Activated T-helper 17 cell treated with anti-CD3 and anti-CD28 coated beads, Interleukin-2, amount 50 U/mL, for 72 hours (primary cell): Measurements from ENCODE around the gene TMEM150A. TPM values are rescaled to one million over a fixed set of nuclear protein-coding genes. Genes with fewer than 3 reads are reported as not detected.
"Not testable (repeated sequence)": the region's sequence is repeated elsewhere in the genome, so short reads cannot be mapped to it uniquely, and the experiment has no call there.

Experiments
- ATAC-seq: fragments of 150-1000 bp; cut with Tn5 transposase; replicated peaks from 2 replicates; pipeline ENCODE4 v1.10.0; 2021; ENCODE audit warnings: mild to moderate bottlenecking, moderate library complexity
- H3K27ac Mint-ChIP-seq: one replicate; pipeline ENCODE4 v1.8.0; 2022; ENCODE audit warnings: mixed read lengths
- H3K27me3 Mint-ChIP-seq: one replicate; pipeline ENCODE4 v1.8.0; 2022; ENCODE audit warnings: mixed read lengths
- H3K36me3 Mint-ChIP-seq: one replicate; pipeline ENCODE4 v1.8.0; 2022; ENCODE audit warnings: low read depth, mild to moderate bottlenecking, mixed read lengths
- H3K4me1 Mint-ChIP-seq: one replicate; pipeline ENCODE4 v1.8.0; 2022; ENCODE audit warnings: mixed read lengths
- H3K4me3 Mint-ChIP-seq: one replicate; pipeline ENCODE4 v1.8.0; 2022; ENCODE audit warnings: mild to moderate bottlenecking, mixed read lengths
- H3K9me3 Mint-ChIP-seq: one replicate; pipeline ENCODE4 v1.8.0; 2022; ENCODE audit warnings: mixed read lengths
- total RNA-seq, 2 donors: library from RNA; stranded (reverse); gene quantifications; one replicate each; pipeline ENCODE4 v1.2.3, GENCODE V29; 2022

Gene TMEM150A
- total RNA-seq, 2 donors from 2014 or later = 3.3 to 3.7 TPM

DNA sequence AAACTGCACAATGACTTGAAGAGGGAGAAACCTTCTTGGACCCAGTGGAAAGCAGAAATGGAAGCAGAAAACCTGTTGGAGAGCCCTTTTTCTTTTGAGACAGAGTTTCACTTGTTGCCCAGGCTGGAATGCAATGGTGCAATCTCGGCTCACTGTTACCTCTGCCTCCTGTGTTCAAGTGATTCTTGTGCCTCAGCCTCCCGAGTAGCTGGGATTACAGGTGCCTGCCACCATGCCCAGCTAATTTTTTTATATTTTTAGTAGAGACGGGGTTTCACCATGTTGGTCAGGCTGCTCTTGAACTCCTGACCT, 1.6 kb upstream of the TMEM150A start:
- not testable (repeated sequence) for ATAC-seq, H3K9me3 Mint-ChIP-seq, H3K27me3 Mint-ChIP-seq, H3K27ac Mint-ChIP-seq
- peaks cover 18% of the 10 kb centered on the region for H3K4me1 Mint-ChIP-seq
- peak overlapping the region; percentile 80 for H3K4me3 Mint-ChIP-seq
- peaks cover 30% of the 10 kb centered on the region for H3K36me3 Mint-ChIP-seq

DNA sequence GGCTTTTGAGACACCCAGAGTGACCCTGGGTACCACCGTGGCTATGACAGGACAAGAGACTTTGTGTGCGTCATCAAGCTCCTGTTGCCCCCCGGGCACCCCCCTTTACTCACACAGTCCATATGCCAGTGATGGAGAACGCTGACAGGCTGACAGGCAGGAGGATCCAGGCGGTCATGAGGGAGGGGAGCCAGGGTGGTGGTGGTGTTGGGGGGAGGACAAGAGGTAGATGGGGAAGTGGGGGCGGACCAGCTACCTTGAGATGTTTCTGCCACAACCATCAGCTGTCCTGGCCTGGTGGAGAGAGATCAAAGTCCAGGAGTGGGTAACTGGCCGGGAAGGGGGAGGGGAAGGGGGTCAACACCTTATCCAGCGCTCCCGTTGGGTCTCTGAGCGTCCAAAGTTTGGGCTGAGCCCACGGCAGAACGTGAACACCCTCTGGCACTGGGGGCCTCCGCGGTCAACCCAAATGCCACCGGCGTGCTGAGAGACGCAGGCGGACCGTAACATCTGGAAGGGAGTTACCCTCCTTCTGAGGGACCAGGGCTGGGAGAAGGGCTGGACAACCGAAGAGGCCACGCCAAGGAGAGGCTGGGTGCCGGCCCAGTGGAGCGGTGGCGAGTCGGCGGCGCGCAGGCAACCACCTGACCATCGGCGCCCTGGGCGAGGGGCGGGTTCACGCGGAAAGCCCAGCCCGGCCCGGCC, 575 bp downstream of the TMEM150A start:
- peak; percentile 25 for ATAC-seq
- Mint-ChIP-seq H3K27me3 (no peaks in the 10 kb centered on the region), H3K9me3 (no peaks in the 10 kb centered on the region), H3K4me1 (peaks cover 18% of the 10 kb centered on the region), H3K36me3 (peaks cover 33% of the 10 kb centered on the region), H3K27ac (peak overlapping the region; percentile 64), H3K4me3 (peak overlapping the region; percentile 78)

DNA sequence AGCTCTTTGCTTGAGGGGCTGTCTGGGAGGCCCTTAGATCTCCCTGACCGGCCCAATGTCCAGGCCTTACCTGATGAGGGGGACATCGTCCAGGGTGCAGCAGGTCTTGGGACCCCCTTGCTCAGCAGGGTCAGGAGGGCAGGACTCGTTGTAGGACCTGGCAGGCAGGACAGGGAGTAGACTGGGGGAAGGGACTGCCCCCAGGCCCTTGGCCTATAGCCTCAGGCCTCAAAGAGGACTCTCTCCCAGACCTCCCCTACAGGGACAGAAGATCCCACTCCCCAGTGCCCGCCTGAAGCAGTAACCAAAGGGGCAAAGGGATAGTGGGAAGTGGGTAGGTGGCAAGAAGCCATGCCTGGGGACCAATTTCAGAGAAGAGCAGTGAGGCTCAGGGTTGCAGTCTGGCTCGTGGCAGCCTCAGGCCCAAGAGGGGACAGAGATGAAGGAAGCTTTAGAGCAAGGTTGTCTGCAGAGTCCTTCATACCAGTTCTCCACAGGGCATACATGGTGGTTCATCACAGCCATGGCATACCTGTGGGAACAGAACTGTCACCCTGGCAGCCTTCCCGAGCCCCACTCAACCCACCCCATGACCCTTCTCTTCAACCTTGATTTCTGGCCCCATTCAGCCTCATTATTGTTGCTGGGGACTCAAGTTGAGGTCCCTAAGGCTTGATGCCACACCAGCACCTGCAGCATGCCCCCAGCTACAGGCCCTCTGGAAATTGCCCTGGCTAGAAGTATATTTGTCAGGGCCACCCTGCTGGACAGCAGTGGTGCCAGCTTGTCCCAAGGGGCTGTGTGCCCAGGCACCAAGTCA, 1.3 kb downstream of the TMEM150A start:
- peak overlapping the region; percentile 64 for H3K27ac Mint-ChIP-seq
- peaks cover 18% of the 10 kb centered on the region for H3K4me1 Mint-ChIP-seq

DNA sequence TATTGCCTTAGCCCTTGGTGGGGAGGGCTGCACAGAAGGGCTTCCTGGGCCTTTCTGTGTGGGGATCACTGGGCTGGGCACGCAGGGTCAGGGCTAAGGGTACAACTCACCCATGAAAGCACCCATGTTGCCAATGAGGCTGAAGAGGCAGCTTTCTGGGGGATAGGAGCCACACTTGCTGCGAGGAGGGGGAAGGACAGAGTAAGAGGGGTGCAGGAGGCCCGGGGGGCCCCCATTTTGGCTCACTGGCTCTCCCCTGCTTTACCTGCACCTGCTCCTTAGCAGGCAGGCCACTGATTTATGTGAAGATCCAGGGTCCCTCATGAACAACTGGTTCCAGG, 2.3 kb downstream of the TMEM150A start:
- no peaks in the 10 kb centered on the region for H3K9me3 Mint-ChIP-seq
- no peak for ATAC-seq
- H3K4me3 Mint-ChIP-seq = no peak overlapping the region
- peaks cover 20% of the 10 kb centered on the region for H3K4me1 Mint-ChIP-seq
- peaks cover 38% of the 10 kb centered on the region for H3K36me3 Mint-ChIP-seq
- peak overlapping the region; percentile 64 for H3K27ac Mint-ChIP-seq
- H3K27me3 Mint-ChIP-seq = no peaks in the 10 kb centered on the region

More for the DNA sequence above, 1.3 kb downstream of the TMEM150A start:
- ATAC-seq = no peak
- no peaks in the 10 kb centered on the region for H3K9me3 Mint-ChIP-seq
- H3K36me3 Mint-ChIP-seq = peaks cover 34% of the 10 kb centered on the region
- no peaks in the 10 kb centered on the region for H3K27me3 Mint-ChIP-seq
- H3K4me3 Mint-ChIP-seq = peak overlapping the region; percentile 78

DNA sequence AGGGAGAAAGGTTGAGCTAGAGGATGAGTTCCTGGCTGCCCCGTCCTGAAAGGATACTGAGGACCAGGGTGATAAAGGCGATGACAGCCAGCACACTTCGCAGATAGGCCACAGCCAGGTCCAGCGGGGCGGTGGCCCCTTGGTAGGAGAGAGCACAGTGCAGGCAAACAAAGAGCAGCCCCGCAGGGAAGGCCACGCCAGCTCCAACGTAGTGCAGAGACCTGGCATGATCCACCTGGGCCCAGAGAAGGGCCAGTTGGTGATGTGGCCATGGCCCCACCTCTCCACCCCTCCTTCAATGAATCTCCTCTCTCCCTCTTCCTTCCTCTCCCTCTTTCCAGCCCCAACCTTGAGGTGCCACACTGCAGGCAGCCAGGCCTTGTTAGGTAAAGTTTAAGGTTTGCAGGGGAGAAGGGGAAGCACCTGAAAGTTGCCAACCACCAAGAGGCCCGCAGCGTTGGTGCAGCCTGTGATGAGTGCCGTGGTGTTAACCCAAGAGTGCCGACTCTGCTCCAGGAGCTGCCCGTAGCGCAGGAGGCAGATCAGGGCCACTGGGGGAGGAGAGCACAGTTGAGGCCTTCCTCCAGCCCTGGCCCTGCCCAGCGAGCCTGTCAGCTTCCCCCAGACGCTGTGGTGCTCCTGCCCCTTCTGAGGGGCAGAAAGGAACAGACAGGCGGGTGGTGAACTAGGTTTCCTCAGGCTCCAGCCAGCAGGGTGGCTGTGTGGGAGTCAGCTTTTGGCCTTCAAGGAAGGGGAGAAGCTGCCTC, 2.8 kb downstream of the TMEM150A start:
- H3K4me3 Mint-ChIP-seq = no peak overlapping the region
- ATAC-seq = no peak
- H3K9me3 Mint-ChIP-seq = no peaks in the 10 kb centered on the region
- peaks cover 20% of the 10 kb centered on the region for H3K4me1 Mint-ChIP-seq
- no peaks in the 10 kb centered on the region for H3K27me3 Mint-ChIP-seq
- H3K27ac Mint-ChIP-seq = peak overlapping the region; percentile 38
- peaks cover 43% of the 10 kb centered on the region for H3K36me3 Mint-ChIP-seq

DNA sequence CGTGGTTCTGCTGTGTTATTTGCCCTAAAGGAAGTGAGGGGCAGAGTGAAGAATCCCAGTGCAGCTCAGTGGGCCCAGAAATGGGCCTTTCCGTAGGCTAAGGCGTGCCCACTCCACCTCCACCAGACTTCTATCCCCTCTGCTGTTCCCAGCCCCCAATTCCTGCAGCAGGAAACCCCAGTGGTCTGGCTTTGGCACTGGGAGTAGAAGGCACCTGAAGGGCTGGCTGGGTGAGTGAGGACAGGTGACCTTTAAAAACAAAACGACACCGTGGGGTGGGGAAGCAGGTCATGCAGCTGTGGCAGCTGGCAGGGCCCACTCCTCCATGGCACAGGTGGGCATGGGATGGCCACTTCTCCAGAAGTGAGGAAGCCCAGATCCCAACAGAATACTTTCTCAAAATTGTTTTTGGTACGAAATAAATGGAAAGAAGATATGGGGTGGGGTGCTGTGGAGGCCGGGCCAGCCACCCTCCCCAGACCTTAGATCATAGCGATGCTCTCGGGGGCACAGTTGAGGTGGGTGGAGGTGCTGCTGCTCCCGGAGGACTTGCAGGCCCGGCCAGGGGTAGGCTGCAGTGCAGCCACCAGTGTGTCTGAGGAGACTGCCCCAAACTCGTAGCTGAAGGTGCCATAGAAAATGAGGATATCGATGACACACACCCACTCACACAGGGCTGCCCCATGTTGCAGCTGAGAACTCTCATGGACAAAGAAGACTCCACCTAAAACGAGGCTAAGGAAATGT, 3.7 kb downstream of the TMEM150A start:
- no peaks in the 10 kb centered on the region for H3K27me3 Mint-ChIP-seq
- H3K9me3 Mint-ChIP-seq = no peaks in the 10 kb centered on the region
- H3K36me3 Mint-ChIP-seq = peaks cover 45% of the 10 kb centered on the region
- peaks cover 22% of the 10 kb centered on the region for H3K4me1 Mint-ChIP-seq
- no peak for ATAC-seq
- no peak overlapping the region for H3K4me3 Mint-ChIP-seq
- H3K27ac Mint-ChIP-seq = no peak overlapping the region

DNA sequence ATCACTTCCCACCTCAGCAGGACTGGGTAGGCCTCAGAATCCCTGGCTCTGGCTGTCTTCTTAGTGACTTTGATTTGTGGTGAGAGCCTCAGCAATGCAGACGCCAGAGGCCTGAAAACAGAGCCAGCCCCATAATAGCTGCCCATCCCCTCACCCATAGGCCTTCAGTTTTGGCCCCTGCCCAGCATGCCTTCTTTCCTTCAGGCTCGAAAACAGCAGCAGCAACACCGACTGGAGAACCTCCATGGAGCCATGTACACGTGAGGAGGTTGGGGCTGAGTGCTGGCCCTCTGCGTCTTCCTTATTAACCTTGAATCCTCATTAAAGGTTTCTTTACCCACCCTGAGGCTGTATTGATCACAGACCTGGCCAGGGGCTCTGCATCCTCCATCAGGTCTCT, 5.3 kb downstream of the TMEM150A start:
- H3K27ac Mint-ChIP-seq = no peak overlapping the region
- ATAC-seq = no peak
- no peaks in the 10 kb centered on the region for H3K9me3 Mint-ChIP-seq
- peaks cover 15% of the 10 kb centered on the region for H3K4me1 Mint-ChIP-seq
- peak overlapping the region; percentile 100 for H3K4me3 Mint-ChIP-seq
- H3K36me3 Mint-ChIP-seq = peaks cover 45% of the 10 kb centered on the region
- no peaks in the 10 kb centered on the region for H3K27me3 Mint-ChIP-seq

DNA sequence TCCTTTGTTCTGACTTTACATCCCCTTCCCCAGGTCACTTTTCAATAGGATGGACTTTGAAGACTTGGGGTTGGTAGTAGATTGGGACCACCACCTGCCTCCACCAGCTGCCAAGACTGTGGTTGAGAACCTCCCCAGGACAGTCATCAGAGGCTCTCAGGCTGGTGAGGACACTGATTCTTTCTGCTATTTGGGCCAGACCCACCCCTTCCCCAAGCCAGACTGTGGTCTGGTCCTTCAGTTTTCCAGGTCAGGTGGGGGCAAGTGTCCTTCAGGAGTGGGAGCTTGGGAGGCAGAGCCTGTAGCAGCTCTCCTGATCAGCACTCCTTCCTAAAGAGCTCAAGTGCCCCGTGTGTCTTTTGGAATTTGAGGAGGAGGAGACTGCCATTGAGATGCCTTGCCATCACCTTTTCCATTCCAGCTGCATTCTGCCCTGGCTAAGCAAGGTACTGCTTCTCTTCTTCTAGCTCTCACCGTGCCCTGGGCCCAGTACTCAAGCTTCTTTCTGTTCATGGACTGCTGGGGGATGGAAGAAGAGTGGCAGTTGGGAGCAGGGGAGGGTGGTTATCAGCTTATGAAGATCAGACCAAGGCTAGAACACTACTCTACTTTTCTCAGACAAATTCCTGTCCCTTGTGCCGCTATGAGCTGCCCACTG, 5.9 kb downstream of the TMEM150A start:
- no peak for ATAC-seq
- H3K27ac Mint-ChIP-seq = peak overlapping the region; percentile 100
- peak overlapping the region; percentile 100 for H3K4me3 Mint-ChIP-seq
- peaks cover 15% of the 10 kb centered on the region for H3K4me1 Mint-ChIP-seq
- no peaks in the 10 kb centered on the region for H3K27me3 Mint-ChIP-seq
- H3K9me3 Mint-ChIP-seq = no peaks in the 10 kb centered on the region
- peaks cover 45% of the 10 kb centered on the region for H3K36me3 Mint-ChIP-seq

DNA sequence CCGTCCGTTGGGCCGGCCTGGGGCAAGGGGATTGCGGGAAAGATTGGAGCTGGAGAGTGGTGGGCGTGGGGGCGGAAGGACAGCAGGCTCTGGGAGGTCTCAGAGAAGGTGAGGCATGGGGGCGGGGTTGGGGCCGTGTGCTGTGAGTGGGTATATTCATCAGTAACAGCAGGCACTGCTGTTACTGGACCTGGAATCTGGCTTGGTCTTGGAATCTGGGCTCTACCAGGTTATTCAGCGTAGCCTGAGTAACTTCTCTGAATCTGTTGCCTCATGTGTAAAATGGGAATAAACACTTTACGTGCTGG, 6.5 kb downstream of the TMEM150A start:
- H3K27ac Mint-ChIP-seq = peak overlapping the region; percentile 100
- no peaks in the 10 kb centered on the region for H3K9me3 Mint-ChIP-seq
- H3K27me3 Mint-ChIP-seq = no peaks in the 10 kb centered on the region
- H3K4me1 Mint-ChIP-seq = peaks cover 15% of the 10 kb centered on the region
- ATAC-seq = no peak
- H3K36me3 Mint-ChIP-seq = peaks cover 45% of the 10 kb centered on the region
- peak overlapping the region; percentile 100 for H3K4me3 Mint-ChIP-seq

DNA sequence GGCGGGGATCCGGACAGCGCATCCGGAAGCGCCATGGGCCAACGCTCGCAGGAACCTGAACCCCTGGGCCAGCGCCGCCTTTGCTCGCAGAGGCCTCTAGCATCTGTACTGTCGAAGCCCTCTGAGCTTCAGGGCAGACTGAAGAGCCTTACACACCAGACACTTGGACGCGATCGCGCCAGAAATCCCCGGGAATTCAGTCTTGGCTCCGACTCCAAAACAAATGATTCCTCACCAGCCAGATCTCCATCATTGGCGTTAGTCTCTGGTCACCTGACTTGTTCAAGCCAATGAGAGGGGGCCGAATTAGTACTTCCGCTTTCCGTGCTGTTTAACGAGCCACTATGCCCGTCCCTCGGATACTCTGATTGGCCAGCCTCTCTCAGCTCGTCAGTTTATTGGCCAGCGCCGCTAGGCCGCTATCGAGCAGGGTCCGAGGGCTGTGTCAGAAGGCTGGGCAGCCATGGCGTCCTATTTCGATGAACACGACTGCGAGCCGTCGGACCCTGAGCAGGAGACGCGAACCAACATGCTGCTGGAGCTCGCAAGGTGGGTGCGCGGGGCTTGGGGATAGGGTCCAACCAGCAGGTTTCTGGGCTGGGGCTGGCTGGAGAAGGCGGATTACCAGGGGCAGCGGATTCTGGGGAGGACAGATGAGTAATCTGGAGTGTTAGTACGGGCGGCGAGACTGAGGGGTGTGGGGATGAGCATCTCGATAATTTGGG, 7.0 kb downstream of the TMEM150A start, which contains the start of gene RNF181:
Gene RNF181 (plus strand): TSS at position 445 of the 725 bp plus-strand sequence. CDS start 19 bp downstream, at position 464.
- H3K4me3 Mint-ChIP-seq = peak within 1 kb of the TSS; percentile 100
- H3K36me3 Mint-ChIP-seq = peaks cover 45% of the 10 kb centered on the region
- H3K27ac Mint-ChIP-seq = peak within 1 kb of the TSS; percentile 100
- ATAC-seq = peak; percentile 99
- H3K9me3 Mint-ChIP-seq = no peaks in the 10 kb centered on the region
- peaks cover 15% of the 10 kb centered on the region for H3K4me1 Mint-ChIP-seq
- H3K27me3 Mint-ChIP-seq = no peaks in the 10 kb centered on the region

DNA sequence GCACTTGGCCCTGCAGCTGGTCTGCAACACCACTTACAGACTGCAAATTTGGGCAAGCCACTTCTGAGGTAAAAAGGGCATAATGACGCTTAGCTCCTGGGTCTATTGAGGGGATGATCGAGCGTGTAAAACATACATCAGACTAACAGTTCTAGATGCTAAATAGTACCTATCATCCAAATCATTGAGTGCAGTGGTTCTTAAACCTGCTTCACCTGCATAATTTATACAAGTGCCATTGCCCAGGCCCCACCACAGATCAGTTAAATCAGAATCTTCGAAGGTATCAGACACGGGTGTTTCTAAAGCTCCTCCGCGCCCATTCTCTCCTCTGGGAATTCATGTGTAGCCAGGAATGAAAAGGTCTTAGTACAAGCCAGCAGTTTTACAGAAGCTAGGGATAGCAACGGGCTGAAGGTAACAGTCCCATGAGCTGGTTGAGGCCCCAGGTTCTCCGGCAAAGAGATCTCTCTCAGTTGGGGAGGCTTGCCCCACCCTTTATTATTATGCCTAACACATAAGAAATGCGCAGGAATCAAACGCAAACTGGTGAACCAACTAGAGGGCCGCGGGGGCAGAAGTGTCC, 7.7 kb downstream of the TMEM150A start:
- H3K27me3 Mint-ChIP-seq = no peaks in the 10 kb centered on the region
- peaks cover 45% of the 10 kb centered on the region for H3K36me3 Mint-ChIP-seq
- H3K27ac Mint-ChIP-seq = peak overlapping the region; percentile 100
- no peaks in the 10 kb centered on the region for H3K9me3 Mint-ChIP-seq
- H3K4me3 Mint-ChIP-seq = peak overlapping the region; percentile 100
- no peak for ATAC-seq
- H3K4me1 Mint-ChIP-seq = peaks cover 15% of the 10 kb centered on the region

DNA sequence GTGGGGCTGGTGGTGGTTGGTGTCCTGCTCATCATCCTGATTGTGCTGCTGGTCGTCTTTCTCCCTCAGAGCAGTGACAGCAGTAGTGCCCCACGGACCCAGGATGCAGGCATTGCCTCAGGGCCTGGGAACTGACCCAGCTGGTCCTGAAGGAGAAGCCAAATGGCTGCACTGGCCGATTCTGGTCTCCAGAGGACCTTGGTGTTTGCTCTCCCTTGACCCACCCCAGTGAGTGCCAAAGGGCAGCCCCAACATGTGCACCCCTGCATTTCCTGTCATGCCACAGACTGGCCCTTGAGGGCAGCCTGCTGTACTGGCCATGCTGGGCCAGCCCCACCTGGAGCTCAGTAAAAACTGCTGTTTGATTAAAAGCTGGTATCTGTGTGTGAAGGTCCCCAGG, 9.5 kb downstream of the TMEM150A start:
- Mint-ChIP-seq H3K27me3 (no peaks in the 10 kb centered on the region), H3K4me1 (peaks cover 15% of the 10 kb centered on the region), H3K36me3 (peaks cover 33% of the 10 kb centered on the region), H3K27ac (no peak overlapping the region), H3K9me3 (no peaks in the 10 kb centered on the region), H3K4me3 (no peak overlapping the region)
- ATAC-seq = no peak

DNA sequence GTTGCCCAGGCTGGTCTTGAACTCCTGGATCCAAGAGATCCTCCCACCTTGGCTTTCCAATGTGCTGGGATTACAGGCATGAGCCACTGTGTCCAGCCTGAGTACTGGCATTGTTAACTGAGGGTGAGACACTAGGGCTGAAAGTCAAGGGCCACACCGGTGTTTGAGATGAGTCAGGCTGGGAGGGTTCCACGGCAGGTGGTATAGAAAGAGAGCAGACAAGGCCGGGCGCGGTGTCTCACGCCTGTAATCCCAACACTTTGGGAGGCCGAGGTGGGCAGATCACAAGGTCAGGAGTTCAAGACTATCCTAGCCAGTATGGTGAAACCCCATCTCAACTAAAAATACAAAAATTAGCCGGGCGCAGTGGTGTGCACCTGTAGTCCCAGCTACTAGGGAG, 10.2 kb downstream of the TMEM150A start:
- not testable (repeated sequence) for ATAC-seq, H3K27me3 Mint-ChIP-seq, H3K4me3 Mint-ChIP-seq, H3K9me3 Mint-ChIP-seq, H3K27ac Mint-ChIP-seq
- Mint-ChIP-seq H3K36me3 (peaks cover 26% of the 10 kb centered on the region), H3K4me1 (peaks cover 20% of the 10 kb centered on the region)
